HG03558 (cell line): ENCODE results near the gene ASIP.
"Not testable (repeated sequence)": the region's sequence is repeated elsewhere in the genome, so short reads cannot be mapped to it uniquely, and the experiment has no call there.

Source experiments
- ATAC-seq: cut with Tn5 transposase; IDR thresholded peaks from one replicate; pipeline ENCODE4 v1.9.1; 2021; ENCODE audit warnings: moderate number of reproducible peaks; ENCODE audit not compliant: unreplicated experiment; ENCODE audit errors: extremely low read depth

ASIP gene, protein sequence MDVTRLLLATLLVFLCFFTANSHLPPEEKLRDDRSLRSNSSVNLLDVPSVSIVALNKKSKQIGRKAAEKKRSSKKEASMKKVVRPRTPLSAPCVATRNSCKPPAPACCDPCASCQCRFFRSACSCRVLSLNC

DNA sequence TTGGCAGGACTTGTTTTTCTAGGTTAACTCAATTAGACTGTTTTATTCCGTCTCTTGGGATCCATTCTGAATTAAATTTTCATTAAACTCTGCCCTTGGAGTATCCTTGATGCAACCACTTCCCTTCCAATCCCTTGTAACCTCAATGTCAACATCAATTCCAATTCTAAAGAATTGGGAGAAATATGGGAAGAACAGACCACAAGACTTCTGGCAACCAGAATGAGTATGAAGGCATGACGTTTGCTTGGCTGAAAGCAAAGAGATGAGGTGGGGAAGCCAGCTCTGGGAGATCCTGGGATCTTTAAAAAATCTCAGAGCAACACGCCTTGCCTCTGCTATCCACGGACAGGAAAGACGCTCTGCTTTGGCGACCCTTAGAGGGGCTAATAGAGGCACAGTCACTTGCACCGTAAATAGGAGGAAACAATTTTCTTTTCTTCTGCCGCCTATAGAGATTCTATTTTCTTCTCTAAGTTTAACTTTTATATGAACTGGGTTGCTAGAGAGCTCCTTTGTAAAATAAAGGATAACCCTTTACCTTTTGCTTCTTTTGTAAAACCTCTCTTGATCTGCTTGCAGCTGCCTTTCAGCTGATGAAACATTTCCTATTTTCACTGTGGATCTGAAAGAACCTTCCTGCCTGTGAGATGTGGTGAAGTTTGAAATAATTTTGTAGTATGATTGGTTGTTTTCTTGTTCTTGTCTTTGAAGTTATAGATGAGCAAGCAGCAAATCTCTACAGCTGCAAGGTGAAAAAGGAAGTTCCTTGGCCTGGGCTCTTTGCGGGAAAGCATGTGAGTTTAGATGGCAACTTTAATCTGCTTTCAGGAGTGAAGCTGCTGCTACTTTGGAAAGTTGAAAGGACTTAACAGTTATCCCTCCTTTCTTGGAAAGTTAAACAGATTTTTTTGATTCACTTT, at the start of gene ASIP:
Gene ASIP (plus strand): TSS at position 731 of the 923 bp plus-strand sequence. CDS start 18,952 bp downstream, outside the sequence.
- no peak for ATAC-seq

DNA sequence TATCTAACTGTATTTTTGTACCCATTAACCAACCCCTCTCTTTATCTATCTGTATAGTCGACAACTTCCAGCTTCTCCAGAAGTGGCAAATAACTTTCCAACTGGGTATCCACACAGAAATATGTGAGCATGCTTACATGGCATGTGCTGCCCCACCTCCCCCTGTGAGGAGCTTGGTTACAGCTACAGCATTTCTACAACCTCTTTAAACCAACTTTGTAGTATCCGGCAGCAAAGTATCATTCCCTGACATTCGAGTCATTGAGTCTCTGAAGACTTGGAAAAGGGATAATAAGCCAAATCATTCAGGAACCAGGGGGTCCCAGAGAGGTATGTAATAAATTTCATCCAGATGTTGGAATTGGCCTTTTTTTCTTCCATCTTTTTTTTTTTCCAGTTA, 48.2 kb upstream of the ASIP start:
- ATAC-seq: no peak

DNA sequence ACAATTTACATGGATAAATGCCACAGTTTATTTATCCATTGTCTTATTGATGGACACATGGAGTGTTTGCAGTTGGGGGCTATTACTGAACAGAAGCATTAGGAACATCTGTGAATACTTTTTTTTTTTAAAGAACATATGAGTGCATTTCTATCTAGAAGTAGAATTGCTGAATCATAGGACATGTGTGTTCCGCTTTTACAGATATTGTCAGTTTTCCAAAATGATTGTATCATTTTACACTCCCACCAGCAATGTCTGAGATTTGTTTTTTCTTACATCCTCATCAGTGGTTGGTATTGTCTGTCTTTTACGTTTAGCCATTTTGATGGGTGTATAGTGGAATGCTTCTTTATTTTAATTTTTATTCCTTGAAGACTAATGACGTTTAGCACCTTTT, 42.0 kb upstream of the ASIP start:
- ATAC-seq: no peak

DNA sequence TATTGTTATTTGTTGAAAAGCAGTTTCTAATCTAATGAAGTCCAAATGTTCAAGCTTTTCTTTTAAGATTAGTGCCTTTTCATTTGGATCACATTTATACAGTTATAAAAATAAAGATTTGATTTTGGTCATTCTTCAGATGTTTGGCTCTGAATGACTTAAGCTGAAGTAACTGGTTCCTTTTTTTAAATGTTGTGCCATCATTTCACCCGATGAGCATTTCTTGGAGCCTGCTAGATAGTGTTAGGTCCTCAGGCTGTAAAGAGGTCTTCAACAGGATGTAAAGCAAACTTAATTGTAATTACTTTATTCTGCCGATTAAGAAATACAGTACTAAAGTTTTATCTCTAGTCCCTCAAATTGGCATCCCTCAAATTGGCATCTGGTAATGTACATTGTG, 41.2 kb upstream of the ASIP start:
- ATAC-seq: no peak

DNA sequence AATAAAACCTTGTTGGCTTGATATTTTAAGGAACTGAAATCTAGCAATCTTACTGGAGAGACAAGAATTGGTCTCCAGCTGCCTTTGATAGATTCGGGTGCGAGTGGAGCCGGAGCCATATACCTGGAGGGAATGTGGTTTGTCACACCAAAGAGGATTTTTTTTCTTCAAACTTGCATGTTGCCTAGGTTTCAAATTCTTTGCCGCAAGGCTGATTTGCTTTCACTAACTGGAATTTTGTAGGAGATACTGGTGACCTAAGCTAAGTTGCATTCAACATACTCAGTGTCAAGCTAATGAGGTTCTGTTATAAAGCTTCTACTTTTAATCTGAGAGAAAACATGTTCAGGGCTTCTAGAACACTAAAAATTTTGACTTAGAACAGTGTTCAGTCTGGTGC, 39.7 kb upstream of the ASIP start:
- no peak for ATAC-seq

DNA sequence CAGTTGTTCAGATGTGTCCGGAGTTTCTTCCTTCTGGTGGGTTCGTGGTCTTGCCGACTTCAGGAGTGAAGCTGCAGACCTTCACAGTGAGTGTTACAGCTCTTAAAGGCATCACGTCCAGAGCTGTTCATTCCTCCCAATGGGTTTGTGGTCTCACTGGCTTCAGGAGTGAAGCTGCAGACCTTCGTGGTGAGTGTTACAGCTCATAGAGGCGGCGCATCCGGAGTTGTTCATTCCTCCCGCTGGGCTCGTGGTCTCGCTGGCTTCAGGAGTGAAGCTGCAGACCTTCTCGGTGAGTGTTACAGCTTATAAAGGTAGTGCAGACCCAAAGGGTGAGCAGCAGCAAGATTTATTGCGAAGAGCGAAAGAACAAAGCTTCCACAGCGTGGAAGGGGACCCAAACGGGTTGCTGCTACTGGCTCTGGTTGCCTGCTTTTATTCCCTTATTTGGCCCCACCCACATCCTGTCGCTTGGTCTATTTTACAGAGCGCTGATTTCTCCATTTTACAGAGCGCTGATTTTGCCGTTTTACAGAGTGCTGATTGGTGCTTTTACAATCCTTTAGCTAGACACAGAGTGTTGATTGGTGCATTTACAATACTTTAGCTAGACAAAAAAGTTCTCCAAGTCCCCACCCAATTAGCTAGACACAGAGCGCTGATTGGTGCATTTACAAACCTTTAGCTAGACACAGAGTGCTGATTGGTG, 35.9 kb upstream of the ASIP start:
- not testable (repeated sequence) for ATAC-seq

DNA sequence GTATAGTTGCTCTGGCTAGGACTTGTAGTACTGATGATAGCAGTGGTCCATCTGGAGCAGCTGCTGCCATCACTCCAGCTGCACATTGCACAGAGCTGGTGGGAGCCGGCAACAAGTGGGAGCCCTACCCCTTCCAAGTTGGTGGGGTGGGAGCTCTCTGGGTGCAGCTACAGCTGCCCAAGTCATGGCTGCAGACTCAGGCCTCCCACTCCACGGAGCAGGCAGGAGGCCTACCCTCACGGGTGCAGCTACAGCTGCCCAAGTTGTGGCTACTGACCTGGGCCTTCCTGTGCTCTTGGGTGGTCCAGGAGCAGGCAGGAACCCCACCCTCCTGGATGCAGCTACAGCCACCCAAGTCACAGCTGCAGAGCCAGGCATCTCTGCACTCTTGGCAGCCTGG, 32.1 kb upstream of the ASIP start:
- ATAC-seq: no peak

DNA sequence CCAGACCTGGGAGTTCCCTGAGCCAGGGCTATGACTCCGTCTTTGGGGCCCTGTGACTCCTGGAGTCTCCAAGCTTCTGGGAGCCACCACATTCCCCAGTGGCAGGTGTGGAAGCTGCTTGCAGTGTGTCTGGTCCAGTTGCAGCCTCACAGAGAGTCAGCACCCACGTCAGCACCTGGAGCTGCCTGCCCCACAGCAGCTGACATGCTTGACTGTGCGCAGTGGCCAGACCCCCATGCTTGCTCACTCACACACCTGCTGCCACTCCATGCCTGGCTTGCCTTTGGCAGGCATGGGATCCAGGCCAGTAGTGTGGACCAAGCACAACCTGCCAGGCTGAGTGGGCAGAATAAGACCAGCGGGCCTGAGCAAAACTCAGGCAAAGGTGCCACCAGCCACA, 31.0 kb upstream of the ASIP start:
- ATAC-seq: no peak

DNA sequence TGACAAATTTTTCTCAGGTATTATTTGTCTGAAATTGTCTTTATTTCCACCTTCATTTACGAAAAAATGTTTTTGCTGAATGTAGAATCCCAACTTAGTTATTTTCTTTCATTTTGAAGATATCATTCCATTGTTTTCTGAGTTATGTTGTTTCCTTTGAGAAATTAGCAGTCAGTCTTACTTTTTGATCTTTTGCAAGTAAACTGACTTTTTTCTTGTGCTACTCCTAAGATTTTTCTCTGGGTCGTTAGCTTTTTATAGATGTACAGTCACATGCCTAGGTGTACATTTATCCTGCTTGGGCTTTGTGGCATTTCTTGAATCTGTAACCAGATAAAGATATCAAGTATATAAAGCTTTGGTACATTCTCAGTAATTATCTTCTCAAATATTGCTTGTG, 29.6 kb upstream of the ASIP start:
- ATAC-seq: no peak

DNA sequence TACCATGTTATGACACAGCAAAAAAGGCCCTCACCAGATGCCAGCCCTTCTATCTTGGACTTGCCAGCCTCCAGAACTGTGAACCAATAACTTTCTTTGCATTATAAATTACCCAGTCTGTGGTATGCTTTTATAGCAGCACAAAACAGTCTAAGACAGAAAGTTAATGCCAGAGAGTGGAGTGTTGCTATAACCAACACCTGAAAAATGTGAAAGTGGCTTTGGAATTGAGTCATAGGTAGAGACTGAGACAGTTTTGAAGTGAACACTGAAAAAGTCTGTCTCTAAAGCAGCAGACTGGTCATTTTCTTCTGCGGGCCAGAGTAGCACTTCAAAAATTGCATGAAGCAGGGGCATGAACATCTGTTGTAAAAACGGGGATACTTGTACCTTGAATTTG, 28.0 kb upstream of the ASIP start:
- no peak for ATAC-seq

DNA sequence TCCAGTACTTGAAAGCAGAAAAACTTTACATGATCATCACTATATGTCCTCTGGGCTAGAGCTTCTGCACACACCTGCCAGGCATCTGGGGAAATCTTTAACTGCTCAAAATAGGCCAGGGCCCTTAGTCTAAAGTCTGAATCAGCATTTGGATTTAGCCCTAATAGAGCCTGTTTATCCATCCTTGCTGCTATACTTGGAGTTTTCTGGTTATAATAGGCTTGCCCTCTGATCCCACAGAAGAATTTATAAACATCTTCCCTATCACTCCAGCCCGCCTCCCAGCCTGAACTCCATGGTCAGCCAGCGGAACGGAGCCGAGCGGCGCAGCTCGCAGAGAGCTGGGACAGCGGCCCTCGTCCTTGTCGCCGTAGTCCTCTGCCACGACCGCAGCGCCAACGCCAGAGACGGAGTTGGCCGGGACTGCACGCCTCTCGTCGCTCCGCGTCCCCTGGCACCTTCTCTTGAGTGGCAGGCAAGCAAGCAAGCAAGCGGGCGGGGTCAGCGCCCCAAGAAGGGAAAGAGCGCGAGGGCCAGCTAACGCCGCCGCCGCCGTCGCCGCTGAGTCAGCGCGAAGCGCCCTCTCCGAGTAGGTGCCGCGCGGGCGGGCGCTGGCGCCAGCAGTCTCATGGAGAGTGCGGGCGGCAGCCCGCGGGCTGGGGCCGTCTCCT, 25.4 kb upstream of the ASIP start:
- ATAC-seq: no peak

DNA sequence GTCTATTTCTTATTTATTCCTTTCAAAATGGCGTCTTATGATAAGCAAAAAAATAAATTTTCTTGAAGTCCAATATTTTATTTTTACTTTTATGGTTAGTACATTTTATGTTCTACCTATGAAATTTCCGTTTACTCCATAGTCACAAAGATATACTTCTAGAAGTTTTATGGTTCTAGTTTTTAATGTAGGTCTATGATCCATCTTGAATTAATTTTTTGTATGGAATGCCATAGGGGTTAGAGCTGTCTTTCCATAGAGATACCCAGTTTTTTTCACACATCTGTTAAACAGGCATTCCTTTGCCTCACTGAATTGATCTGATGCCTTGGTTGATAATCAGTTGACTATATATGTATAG, 24.9 kb upstream of the ASIP start:
- no peak for ATAC-seq

DNA sequence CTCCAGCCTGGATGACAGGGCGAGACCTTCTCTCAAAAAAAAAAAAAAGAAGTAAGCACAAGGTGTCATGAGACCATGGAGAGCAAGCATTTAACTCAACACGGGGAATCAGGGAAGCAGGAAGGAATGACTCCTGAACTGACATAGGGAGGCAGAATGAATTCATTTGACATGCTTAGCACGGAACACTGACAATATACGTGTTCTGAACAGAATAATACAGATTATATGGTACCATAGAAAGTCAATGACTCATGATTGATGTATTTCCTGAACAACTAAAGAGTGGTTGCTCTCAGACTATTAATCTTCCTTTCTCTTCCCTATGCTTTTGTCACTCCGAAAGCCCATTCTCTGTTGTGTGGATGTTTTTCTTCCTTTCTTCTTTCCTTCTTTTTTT, 20.7 kb upstream of the ASIP start:
- ATAC-seq: no peak

DNA sequence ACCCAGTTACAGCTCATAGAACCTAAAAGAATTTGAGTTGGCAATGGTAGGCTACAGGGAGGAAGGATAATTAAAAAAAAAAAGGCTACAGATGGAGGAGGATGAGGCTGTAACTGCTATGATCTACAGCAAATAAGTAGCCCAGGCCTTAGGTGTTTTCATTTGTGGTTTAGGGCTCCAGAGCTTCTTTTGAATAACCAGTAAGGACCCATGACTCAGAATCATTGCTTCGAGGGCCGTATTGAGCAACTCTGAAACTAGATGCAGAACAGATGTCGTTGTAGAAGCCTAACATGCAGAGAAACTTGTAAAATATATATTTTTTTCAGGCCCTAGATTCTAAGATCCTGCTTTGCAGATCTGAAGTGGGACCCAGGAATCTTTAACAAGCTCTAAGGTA, 19.0 kb upstream of the ASIP start:
- no peak for ATAC-seq

DNA sequence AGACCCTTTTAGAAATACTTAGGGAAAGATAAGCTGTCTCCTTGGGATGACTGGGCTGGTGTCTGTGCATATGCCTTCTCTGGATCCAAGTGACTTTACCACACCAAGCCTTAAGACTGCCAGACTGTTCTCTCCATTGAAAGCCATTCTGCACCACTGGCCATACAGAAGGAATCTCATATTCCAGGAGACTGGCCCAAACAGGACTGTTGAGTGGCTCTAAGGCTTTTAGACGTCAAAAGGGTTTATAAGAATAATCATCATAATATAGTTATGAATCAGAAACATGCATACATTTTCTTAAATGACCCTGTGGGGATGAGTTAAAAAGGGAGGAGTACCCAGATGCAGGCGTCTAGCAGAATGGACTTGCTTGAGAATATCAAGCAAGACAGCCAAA, 17.0 kb upstream of the ASIP start:
- not testable (repeated sequence) for ATAC-seq

DNA sequence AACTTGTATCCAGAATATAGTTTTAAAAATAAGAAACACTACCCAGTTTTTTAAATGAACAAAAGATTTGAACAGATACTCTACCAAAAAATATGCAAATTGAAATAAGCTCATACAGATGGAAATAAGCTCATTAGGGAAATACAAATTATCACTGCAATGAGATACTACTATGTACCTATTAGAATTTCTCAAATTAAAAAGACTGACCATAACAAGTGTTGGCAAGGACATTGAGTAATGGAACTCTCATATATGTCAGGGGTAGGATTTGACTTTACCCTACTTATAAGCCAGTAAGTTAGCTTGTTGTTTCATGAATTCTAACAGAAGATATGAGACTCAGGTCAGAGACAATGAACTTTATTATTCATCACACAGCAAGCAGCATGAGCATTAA, 9.6 kb upstream of the ASIP start:
- ATAC-seq: no peak

DNA sequence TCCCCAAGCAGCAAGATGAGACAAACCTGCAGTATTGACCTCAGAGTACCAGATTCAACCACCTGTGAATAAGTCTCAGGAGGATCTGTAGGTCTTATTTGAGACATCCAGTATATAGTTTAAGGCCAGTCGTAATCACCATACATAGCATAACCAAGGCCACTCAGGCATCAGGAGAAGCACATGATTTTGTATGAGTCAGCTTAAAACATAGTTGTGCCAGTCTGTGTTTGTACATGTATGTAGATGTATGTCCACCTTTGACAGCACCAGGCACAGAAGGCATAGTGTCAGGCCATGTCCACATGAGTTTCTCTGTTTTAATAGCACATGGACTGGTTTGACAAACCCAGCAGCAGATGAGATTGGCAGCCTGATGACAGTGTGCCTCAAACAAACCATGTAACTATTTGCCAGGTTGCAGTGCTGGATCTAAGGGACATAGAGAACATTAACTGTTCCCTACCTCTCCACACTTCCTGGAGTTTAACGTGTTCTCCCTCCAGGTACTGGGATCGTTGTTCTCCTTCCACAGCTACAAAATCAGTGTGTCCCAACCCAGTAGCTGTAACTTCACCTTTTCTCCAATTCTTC, 8.6 kb upstream of the ASIP start:
- no peak for ATAC-seq

DNA sequence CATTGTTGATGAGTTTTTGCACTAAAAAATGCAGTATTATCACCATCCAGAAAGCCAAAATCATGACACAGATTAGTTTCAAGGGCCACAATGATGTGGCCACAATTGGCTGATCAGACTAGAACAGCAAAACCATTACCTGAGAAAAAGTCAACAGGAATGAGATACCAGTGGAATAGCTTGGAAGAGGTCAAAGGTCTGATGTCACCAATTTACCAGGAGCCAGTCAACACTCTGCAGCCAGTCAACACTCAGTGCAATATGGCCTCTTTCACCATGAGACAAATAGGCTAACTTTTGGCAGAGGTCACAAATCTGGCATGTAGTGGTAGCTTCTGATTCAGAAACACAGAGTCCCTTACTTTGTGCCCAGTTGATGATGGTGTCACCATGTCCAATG, 7.5 kb upstream of the ASIP start:
- ATAC-seq: no peak

DNA sequence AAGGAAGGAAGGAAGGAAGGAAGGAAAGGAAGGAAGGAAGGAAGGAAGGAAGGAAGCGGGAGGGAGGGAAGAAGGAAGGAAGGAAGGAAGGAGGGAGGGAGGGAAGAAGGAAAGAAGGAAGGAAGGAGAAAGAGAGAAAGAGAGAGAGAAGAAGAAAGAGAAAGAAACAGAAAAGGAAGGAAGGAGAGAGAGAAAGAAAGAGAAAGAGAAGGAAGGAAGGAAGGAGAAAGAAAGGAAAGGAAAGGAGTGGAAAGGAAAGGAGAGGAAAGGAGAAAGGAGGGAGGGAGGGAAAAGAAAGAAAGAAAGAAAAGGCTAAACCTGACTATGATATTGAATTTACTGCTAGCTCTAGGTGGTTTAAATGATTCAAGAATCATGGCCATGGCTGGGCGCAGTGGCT, 5.3 kb upstream of the ASIP start:
- no peak for ATAC-seq

DNA sequence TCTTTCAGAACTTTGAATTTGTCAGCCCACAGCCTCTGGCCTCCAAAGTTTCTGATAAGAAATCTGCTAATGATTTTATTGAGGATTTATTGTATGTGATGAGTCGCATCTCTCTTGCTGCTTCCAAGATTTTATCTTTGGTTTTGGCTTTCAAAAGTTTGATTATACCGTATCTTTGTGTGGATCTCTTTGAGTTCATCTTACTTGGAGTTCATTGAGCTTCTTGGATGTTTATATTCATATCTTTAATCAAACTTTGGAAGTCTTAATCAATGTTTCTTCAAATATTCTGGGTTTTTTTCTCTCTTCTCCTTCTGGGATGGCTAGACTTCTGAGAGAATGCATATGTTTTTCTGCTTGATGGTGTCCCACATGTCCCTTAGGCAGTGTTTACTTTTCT, 3.3 kb upstream of the ASIP start:
- no peak for ATAC-seq

DNA sequence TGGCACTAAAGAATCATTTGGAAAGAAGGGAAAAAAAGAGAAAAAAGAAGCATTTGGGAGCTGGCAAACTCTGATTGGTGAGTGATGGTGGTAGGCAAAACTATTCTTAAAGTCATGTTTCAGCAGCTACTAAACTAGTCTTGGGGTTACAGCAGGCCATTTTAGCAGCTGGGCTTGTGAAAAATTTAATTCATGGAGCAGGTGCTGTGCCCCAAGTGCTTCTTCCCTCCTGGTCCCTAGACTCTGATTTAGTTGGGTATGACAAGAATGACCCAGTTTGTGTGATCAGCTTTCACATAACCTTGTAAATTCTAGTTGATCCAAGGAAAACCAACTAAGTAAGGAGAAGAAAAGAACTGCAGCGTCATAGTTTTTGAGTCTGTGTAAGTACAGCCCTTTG, 1.1 kb upstream of the ASIP start:
- ATAC-seq: no peak
